IMR-90 (cell line): Measurements from ENCODE around the gene SLFNL1.

Experiments
- TF ChIP-seq, protein P1 (sequence below): conservative IDR thresholded peaks from 2 replicates; pipeline ENCODE4 v1.5.1; 2012; ENCODE audit warnings: mild to moderate bottlenecking, low read depth, low read length, improper control_type of control experiment
- TF ChIP-seq, protein P2 (sequence below): fragments of 150-350 bp; IDR thresholded peaks from 2 replicates; pipeline ENCODE4 v1.6.1; 2017; ENCODE audit warnings: mild to moderate bottlenecking, antibody characterized with exemption, low read length, low read depth

DNA sequence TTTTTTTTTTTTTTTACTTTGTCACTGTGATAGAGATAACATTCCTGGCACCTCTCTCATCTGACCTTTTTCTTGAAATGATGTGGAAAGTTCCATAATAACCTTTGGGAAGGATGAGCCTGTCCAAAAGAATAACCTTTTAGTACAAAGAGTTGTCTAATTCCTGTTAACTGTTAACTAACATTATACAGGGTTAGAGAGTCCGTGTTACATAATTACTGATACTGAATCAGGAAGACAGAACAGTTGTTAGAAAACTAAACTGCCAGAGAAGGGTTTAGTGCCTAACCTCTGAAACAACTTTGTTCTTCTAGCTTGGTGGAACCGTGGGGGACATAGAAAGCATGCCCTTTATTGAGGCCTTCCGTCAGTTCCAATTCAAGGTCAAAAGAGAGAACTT lies 33.2 kb downstream of the SLFNL1 start:
- TF ChIP-seq, protein P1, sequence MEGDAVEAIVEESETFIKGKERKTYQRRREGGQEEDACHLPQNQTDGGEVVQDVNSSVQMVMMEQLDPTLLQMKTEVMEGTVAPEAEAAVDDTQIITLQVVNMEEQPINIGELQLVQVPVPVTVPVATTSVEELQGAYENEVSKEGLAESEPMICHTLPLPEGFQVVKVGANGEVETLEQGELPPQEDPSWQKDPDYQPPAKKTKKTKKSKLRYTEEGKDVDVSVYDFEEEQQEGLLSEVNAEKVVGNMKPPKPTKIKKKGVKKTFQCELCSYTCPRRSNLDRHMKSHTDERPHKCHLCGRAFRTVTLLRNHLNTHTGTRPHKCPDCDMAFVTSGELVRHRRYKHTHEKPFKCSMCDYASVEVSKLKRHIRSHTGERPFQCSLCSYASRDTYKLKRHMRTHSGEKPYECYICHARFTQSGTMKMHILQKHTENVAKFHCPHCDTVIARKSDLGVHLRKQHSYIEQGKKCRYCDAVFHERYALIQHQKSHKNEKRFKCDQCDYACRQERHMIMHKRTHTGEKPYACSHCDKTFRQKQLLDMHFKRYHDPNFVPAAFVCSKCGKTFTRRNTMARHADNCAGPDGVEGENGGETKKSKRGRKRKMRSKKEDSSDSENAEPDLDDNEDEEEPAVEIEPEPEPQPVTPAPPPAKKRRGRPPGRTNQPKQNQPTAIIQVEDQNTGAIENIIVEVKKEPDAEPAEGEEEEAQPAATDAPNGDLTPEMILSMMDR = no peak
- TF ChIP-seq, protein P2, sequence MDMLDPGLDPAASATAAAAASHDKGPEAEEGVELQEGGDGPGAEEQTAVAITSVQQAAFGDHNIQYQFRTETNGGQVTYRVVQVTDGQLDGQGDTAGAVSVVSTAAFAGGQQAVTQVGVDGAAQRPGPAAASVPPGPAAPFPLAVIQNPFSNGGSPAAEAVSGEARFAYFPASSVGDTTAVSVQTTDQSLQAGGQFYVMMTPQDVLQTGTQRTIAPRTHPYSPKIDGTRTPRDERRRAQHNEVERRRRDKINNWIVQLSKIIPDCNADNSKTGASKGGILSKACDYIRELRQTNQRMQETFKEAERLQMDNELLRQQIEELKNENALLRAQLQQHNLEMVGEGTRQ = no peak
